Measurements from ENCODE around the gene CDH4. TPM values are rescaled to one million over a fixed set of nuclear protein-coding genes. Genes with fewer than 3 reads are reported as not detected.

CDH4 gene
- total and polyA plus RNA-seq, 12 donors, result 0.04 to 0.25 (median 0.08) TPM; not detected in 5

GRCh38 chr20:61587036-61587435, 335.0 kb downstream of the CDH4 start:
- peaks cover 0 to 46% (median 27%) of the 10 kb centered on the region in 7 donors for H3K27me3 ChIP-seq
- DNase-seq (no peak), ATAC-seq (no peak)

GRCh38 chr20:61587681-61588289, 335.7 kb downstream of the CDH4 start:
- peaks cover 0 to 41% (median 22%) of the 10 kb centered on the region in 7 donors for H3K27me3 ChIP-seq
- DNase-seq (no peak), ATAC-seq (no peak)

More at GRCh38 chr20:61587036-61587435, 335.0 kb downstream of the CDH4 start:
- no peak overlapping the region for H3K27ac ChIP-seq
- TF ChIP-seq CTCF (IDR thresholded peaks at IDR 0.05), result no peak
- H3K36me3 ChIP-seq, result no peaks in the 10 kb centered on the region
- H3K9me3 ChIP-seq, result peaks cover 0 to 11% (median 6%) of the 10 kb centered on the region in 11 donors
- intact Hi-C loops (cut with DNase I), result no loop called here
- peaks cover 0 to 12% (median 0%) of the 10 kb centered on the region in 9 donors for H3K4me1 ChIP-seq
- H3K4me3 ChIP-seq, result no peak overlapping the region
- 72 to 79% methylated on average over 7 of the region's 7 CpGs for WGBS, 2 donors

GRCh38 chr20:61588411-61589385, 336.6 kb downstream of the CDH4 start:
- no peak for TF ChIP-seq CTCF (IDR thresholded peaks at IDR 0.05)
- Histone ChIP-seq H3K4me3 (no peak overlapping the region), H3K9me3 (peaks cover 0 to 23% (median 12%) of the 10 kb centered on the region in 11 donors), H3K27ac (no peak overlapping the region), H3K36me3 (no peaks in the 10 kb centered on the region), H3K27me3 (peaks cover 0 to 35% (median 22%) of the 10 kb centered on the region in 7 donors), H3K4me1 (peaks cover 0 to 12% (median 0%) of the 10 kb centered on the region in 9 donors)
- intact Hi-C loops (cut with DNase I), result no loop called here
- DNase-seq, result no peak
- no peak for ATAC-seq
- 35 to 43% methylated on average over 29 of the region's 29 CpGs for WGBS, 2 donors

More at GRCh38 chr20:61587681-61588289, 335.7 kb downstream of the CDH4 start:
- intact Hi-C loops (cut with DNase I), result no loop called here
- no peak overlapping the region for H3K4me3 ChIP-seq
- H3K4me1 ChIP-seq, result peaks cover 0 to 12% (median 0%) of the 10 kb centered on the region in 9 donors
- 90 to 92% methylated on average over 16 of the region's 16 CpGs for WGBS, 2 donors
- no peaks in the 10 kb centered on the region for H3K36me3 ChIP-seq
- no peak for TF ChIP-seq CTCF (IDR thresholded peaks at IDR 0.05)
- peaks cover 0 to 18% (median 8%) of the 10 kb centered on the region in 11 donors for H3K9me3 ChIP-seq
- no peak overlapping the region for H3K27ac ChIP-seq

- H3K27ac ChIP-seq, result no peak overlapping the region
- ATAC-seq (no peak), DNase-seq (no peak)
- TF ChIP-seq CTCF (IDR thresholded peaks at IDR 0.05), result no peak
- no peaks in the 10 kb centered on the region for H3K36me3 ChIP-seq
- H3K27me3 ChIP-seq, result peaks cover 0 to 33% (median 15%) of the 10 kb centered on the region in 7 donors
- intact Hi-C loops (cut with DNase I), result no loop called here
- no peak overlapping the region for H3K4me3 ChIP-seq
- peaks cover 0 to 1% (median 0%) of the 10 kb centered on the region in 9 donors for H3K4me1 ChIP-seq
- WGBS, 2 donors, result 71 to 77% methylated on average over 12 of the region's 12 CpGs
- H3K9me3 ChIP-seq, result peaks cover 0 to 32% (median 12%) of the 10 kb centered on the region in 11 donors
Observed at GRCh38 chr20:61590236-61590635, 338.2 kb downstream of the CDH4 start.

Measured in heart right ventricle (tissue), 16 donors.